Prostate gland (tissue), 2 donors: ENCODE measurements around the gene CLECL1.

ENCODE experiments used
- POLR2A ChIP-seq: fragments of 450-650 bp; IDR thresholded peaks from one replicate; pipeline ENCODE4 v1.6.1; 2016; ENCODE audit warnings: antibody characterized with exemption, mild to moderate bottlenecking
- POLR2AphosphoS5 ChIP-seq: sonication (generic); formaldehyde crosslinking; IDR thresholded peaks from one replicate; pipeline ENCODE4 v1.6.1; 2017; ENCODE audit warnings: antibody characterized with exemption
- TF ChIP-seq, protein P1 (sequence below), 4 experiments: fragments of 200-600 bp in 2 of 4; fragments of 450-650 bp in 2 of 4; sonication (generic) in 2 of 4; IDR thresholded peaks; 1 replicate in 3 of 4; 2 replicates in 1 of 4; pipeline ENCODE4 v1.5.1; 2016 to 2019; ENCODE audit warnings: antibody characterized with exemption in 4 of 4, mild to moderate bottlenecking in 2 of 4, moderate library complexity in 2 of 4

- TF ChIP-seq, protein P1, sequence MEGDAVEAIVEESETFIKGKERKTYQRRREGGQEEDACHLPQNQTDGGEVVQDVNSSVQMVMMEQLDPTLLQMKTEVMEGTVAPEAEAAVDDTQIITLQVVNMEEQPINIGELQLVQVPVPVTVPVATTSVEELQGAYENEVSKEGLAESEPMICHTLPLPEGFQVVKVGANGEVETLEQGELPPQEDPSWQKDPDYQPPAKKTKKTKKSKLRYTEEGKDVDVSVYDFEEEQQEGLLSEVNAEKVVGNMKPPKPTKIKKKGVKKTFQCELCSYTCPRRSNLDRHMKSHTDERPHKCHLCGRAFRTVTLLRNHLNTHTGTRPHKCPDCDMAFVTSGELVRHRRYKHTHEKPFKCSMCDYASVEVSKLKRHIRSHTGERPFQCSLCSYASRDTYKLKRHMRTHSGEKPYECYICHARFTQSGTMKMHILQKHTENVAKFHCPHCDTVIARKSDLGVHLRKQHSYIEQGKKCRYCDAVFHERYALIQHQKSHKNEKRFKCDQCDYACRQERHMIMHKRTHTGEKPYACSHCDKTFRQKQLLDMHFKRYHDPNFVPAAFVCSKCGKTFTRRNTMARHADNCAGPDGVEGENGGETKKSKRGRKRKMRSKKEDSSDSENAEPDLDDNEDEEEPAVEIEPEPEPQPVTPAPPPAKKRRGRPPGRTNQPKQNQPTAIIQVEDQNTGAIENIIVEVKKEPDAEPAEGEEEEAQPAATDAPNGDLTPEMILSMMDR (IDR thresholded peaks at IDR 0.05): no peak
- no peak for TF ChIP-seq POLR2A
- no peak for TF ChIP-seq POLR2AphosphoS5
Observed at GRCh38 chr12:9776781-9777180, 43.9 kb upstream of the CLECL1 start.
